GM23338 (cell line): ENCODE results near the gene ANO1. TPM values are rescaled to one million over a fixed set of nuclear protein-coding genes. Genes with fewer than 3 reads are reported as not detected.

ENCODE experiments used
- ATAC-seq: fragments of 200-7000 bp; cut with Tn5 transposase; 3 replicates; pipeline ENCODE4 v1.9.1; 2020
- DNase-seq: peaks from one replicate; pipeline ENCODE4 v3.0.0-alpha.2; 2015; ENCODE audit warnings: low spot score
- H2AFZ ChIP-seq: fragments of 200-600 bp; sonication (generic); 2 replicates; pipeline ENCODE4 v1.8.0; 2016; ENCODE audit warnings: antibody characterized with exemption, mild to moderate bottlenecking, moderate library complexity
- H3F3A ChIP-seq: fragments of 200-600 bp; sonication (generic); replicated peaks from 2 replicates; pipeline ENCODE4 v1.8.0; 2017; ENCODE audit warnings: antibody characterized with exemption, mixed run types, low read depth
- H3K27ac ChIP-seq: fragments of 200-600 bp; sonication (generic); 2 replicates; pipeline ENCODE4 v1.6.1; 2016; ENCODE audit warnings: low read depth
- H3K27me3 ChIP-seq: fragments of 200-600 bp; sonication (generic); 2 replicates; pipeline ENCODE4 v1.8.0; 2016; ENCODE audit warnings: mild to moderate bottlenecking, mixed run types, moderate library complexity; ENCODE audit not compliant: insufficient read depth
- H3K36me3 ChIP-seq: fragments of 200-600 bp; sonication (generic); 2 replicates; pipeline ENCODE4 v1.8.0; 2016; ENCODE audit warnings: mild to moderate bottlenecking; ENCODE audit not compliant: insufficient read depth
- H3K4me1 ChIP-seq: fragments of 200-600 bp; sonication (generic); 2 replicates; pipeline ENCODE4 v1.8.0; 2016; ENCODE audit warnings: mild to moderate bottlenecking, moderate library complexity; ENCODE audit not compliant: insufficient read depth
- H3K4me2 ChIP-seq: fragments of 200-600 bp; sonication (generic); 2 replicates; pipeline ENCODE4 v1.7.1; 2017; ENCODE audit warnings: mixed run types
- H3K4me3 ChIP-seq: fragments of 200-600 bp; sonication (generic); 2 replicates; pipeline ENCODE4 v1.6.1; 2016; ENCODE audit warnings: mixed run types
- H3K79me2 ChIP-seq: fragments of 200-600 bp; sonication (generic); replicated peaks from 2 replicates; pipeline ENCODE4 v1.8.0; 2017; ENCODE audit warnings: mild to moderate bottlenecking; ENCODE audit not compliant: insufficient read depth
- H3K9me2 ChIP-seq: fragments of 200-600 bp; sonication (generic); 2 replicates; pipeline ENCODE4 v1.8.0; 2017; ENCODE audit not compliant: insufficient read depth
- H4K20me1 ChIP-seq: fragments of 200-600 bp; sonication (generic); replicated peaks from 2 replicates; pipeline ENCODE4 v1.8.0; 2017; ENCODE audit warnings: mild to moderate bottlenecking; ENCODE audit not compliant: insufficient read depth
- H3K27ac Mint-ChIP-seq: 2 replicates; pipeline ENCODE4 v1.8.0; 2020; ENCODE audit warnings: inconsistent platforms, mild to moderate bottlenecking, moderate library complexity, mixed read lengths
- H3K27me3 Mint-ChIP-seq: 3 replicates; pipeline ENCODE4 v1.8.0; 2022; ENCODE audit warnings: low read depth, mild to moderate bottlenecking, moderate library complexity, mixed read lengths, inconsistent platforms; ENCODE audit not compliant: insufficient read depth, poor library complexity
- H3K36me3 Mint-ChIP-seq: 3 replicates; pipeline ENCODE4 v1.8.0; 2021; ENCODE audit warnings: low read depth, mild to moderate bottlenecking, inconsistent platforms, moderate library complexity, mixed read lengths
- H3K4me1 Mint-ChIP-seq: 3 replicates; pipeline ENCODE4 v1.8.0; 2020; ENCODE audit warnings: mild to moderate bottlenecking, inconsistent platforms, mixed read lengths
- H3K4me3 Mint-ChIP-seq: 3 replicates; pipeline ENCODE4 v1.8.0; 2021; ENCODE audit warnings: moderate library complexity, mild to moderate bottlenecking, inconsistent platforms, mixed read lengths
- H3K9me3 Mint-ChIP-seq: 3 replicates; pipeline ENCODE4 v1.8.0; 2020; ENCODE audit warnings: moderate library complexity, mild to moderate bottlenecking, inconsistent platforms, mixed read lengths
- CTCF ChIP-seq, 2 experiments: fragments of 200-600 bp in 1 of 2; sonication (generic) in 1 of 2; conservative IDR thresholded peaks; 2 replicates each; pipeline versions ENCODE4 v1.5.1 to v1.6.1; 2016 to 2017; ENCODE audit warnings: antibody characterized with exemption in 2 of 2, low read depth in 2 of 2, mild to moderate bottlenecking in 2 of 2, moderate library complexity in 1 of 2
- EZH2phosphoT487 ChIP-seq: fragments of 200-600 bp; sonication (generic); IDR thresholded peaks from one replicate; pipeline ENCODE4 v1.8.1; 2018; ENCODE audit warnings: antibody characterized with exemption; ENCODE audit not compliant: unreplicated experiment
- JUNB ChIP-seq: IDR thresholded peaks from one replicate; pipeline ENCODE4 v1.6.1; 2016; ENCODE audit warnings: antibody characterized with exemption; ENCODE audit not compliant: unreplicated experiment
- NANOG ChIP-seq: IDR thresholded peaks from 2 replicates; pipeline ENCODE4 v1.6.1; 2016; ENCODE audit warnings: antibody characterized with exemption, borderline replicate concordance
- REST ChIP-seq: IDR thresholded peaks from one replicate; pipeline ENCODE4 v1.6.1; 2018; ENCODE audit warnings: antibody characterized with exemption; ENCODE audit not compliant: unreplicated experiment
- STAT1 ChIP-seq: IDR thresholded peaks from one replicate; pipeline ENCODE4 v1.6.1; 2016; ENCODE audit warnings: antibody characterized with exemption; ENCODE audit not compliant: unreplicated experiment
- ZNF114 ChIP-seq: fragments of 250-450 bp; sonication (Bioruptor Pico); IDR thresholded peaks from 2 replicates; pipeline ENCODE4 v1.5.0; 2020; ENCODE audit warnings: mild to moderate bottlenecking, moderate library complexity
- ZNF462 ChIP-seq: fragments of 250-450 bp; sonication (Bioruptor Pico); IDR thresholded peaks from 2 replicates; pipeline ENCODE4 v1.5.0; 2020; ENCODE audit warnings: mild to moderate bottlenecking, moderate library complexity
- polyA plus RNA-seq: library from polyadenylated mRNA; unstranded; fragments of >200 nt; fragmentation: Nextera tagmentation; extraction: Ambion mirVana; gene quantifications from 2 replicates; pipeline ENCODE4 v1.2.1, GENCODE V29; 2016
- total RNA-seq: library from RNA; depleted of rRNA; stranded (reverse); fragments of >200 nt; shearing (Covaris generic); gene quantifications from 2 replicates; pipeline ENCODE4 v1.2.3, GENCODE V29; 2014

The ANO1 gene
- total and polyA plus RNA-seq, 2 experiments from 2014 or later, result 1.4 to 3.4 TPM

- Histone ChIP-seq H3K27me3 (no peaks in the 10 kb centered on the region), H3K9me2 (no peaks in the 10 kb centered on the region), H3K27ac (no peak overlapping the region), H3K4me1 (0 out of 2 replicates have a peak, but pooled peaks cover 10% of the 10 kb centered on the region), H3F3A (no peaks in the 10 kb centered on the region), H3K4me2 (no peak overlapping the region), H2AFZ (no peak overlapping the region), H4K20me1 (no peaks in the 10 kb centered on the region), H3K36me3 (no peaks in the 10 kb centered on the region), H3K79me2 (no peaks in the 10 kb centered on the region), H3K4me3 (no peak overlapping the region)
- peaks cover 11% of the 10 kb centered on the region for H3K27me3 Mint-ChIP-seq
- ATAC-seq (no peak), DNase-seq (no peak)
- H3K9me3 Mint-ChIP-seq, result no peaks in the 10 kb centered on the region
- no peaks in the 10 kb centered on the region for H3K36me3 Mint-ChIP-seq
- H3K4me3 Mint-ChIP-seq, result no peak overlapping the region
- H3K27ac Mint-ChIP-seq, result no peak overlapping the region
- H3K4me1 Mint-ChIP-seq, result peaks cover 21% of the 10 kb centered on the region
- TF ChIP-seq REST (no peak), STAT1 (no peak), JUNB (no peak), CTCF (conservative IDR thresholded peaks at IDR 0.05; ENCODE audit: low read depth in 2 of 2) (no peak)
Observed at GRCh38 chr11:70112017-70112434, 33.9 kb downstream of the ANO1 start.

GRCh38 chr11:70113801-70114200 is 35.7 kb downstream of the ANO1 start:
- Histone ChIP-seq H3K27ac (no peak overlapping the region), H3K9me2 (no peaks in the 10 kb centered on the region), H2AFZ (no peak overlapping the region), H3F3A (no peaks in the 10 kb centered on the region), H3K4me1 (0 out of 2 replicates have a peak, but pooled peaks cover 10% of the 10 kb centered on the region), H3K27me3 (no peaks in the 10 kb centered on the region), H3K36me3 (no peaks in the 10 kb centered on the region), H3K4me2 (no peak overlapping the region), H4K20me1 (no peaks in the 10 kb centered on the region), H3K4me3 (no peak overlapping the region), H3K79me2 (no peaks in the 10 kb centered on the region)
- H3K36me3 Mint-ChIP-seq, result no peaks in the 10 kb centered on the region
- H3K9me3 Mint-ChIP-seq, result peaks cover 4% of the 10 kb centered on the region; the same call in 2 of the 3 replicates
- H3K4me1 Mint-ChIP-seq, result peaks cover 18% of the 10 kb centered on the region
- ATAC-seq, result no peak
- no peak overlapping the region for H3K27ac Mint-ChIP-seq
- no peak for DNase-seq
- H3K27me3 Mint-ChIP-seq, result peaks cover 11% of the 10 kb centered on the region
- H3K4me3 Mint-ChIP-seq, result no peak overlapping the region
- TF ChIP-seq EZH2phosphoT487 (no peak), STAT1 (no peak), ZNF114 (CRISPR knock-in tag) (no peak), NANOG (no peak), ZNF462 (CRISPR knock-in tag) (no peak)
